Osteocyte (in vitro differentiated cells): ENCODE results near the gene MBIP. TPM values are rescaled to one million over a fixed set of nuclear protein-coding genes. Genes with fewer than 3 reads are reported as not detected.
"Not testable (repeated sequence)": the region's sequence is repeated elsewhere in the genome, so short reads cannot be mapped to it uniquely, and the experiment has no call there.

Source experiments
- DNase-seq: peaks from one replicate; pipeline ENCODE4 v3.0.0; 2021; ENCODE audit warnings: mixed read lengths; ENCODE audit not compliant: unreplicated experiment; ENCODE audit errors: extremely low spot score
- H3K27ac Mint-ChIP-seq: one replicate; pipeline ENCODE4 v1.8.0; 2021; ENCODE audit warnings: mild to moderate bottlenecking, mixed read lengths; ENCODE audit not compliant: unreplicated experiment
- H3K27me3 Mint-ChIP-seq: one replicate; pipeline ENCODE4 v1.8.0; 2021; ENCODE audit warnings: mixed read lengths; ENCODE audit not compliant: unreplicated experiment
- H3K36me3 Mint-ChIP-seq: one replicate; pipeline ENCODE4 v1.8.0; 2021; ENCODE audit warnings: mixed read lengths; ENCODE audit not compliant: unreplicated experiment
- H3K4me1 Mint-ChIP-seq: one replicate; pipeline ENCODE4 v1.8.0; 2021; ENCODE audit warnings: mixed read lengths; ENCODE audit not compliant: unreplicated experiment
- H3K4me3 Mint-ChIP-seq: one replicate; pipeline ENCODE4 v1.8.0; 2021; ENCODE audit warnings: mild to moderate bottlenecking, moderate library complexity, mixed read lengths; ENCODE audit not compliant: unreplicated experiment
- H3K9me3 Mint-ChIP-seq: one replicate; pipeline ENCODE4 v1.8.0; 2021; ENCODE audit warnings: mixed read lengths; ENCODE audit not compliant: unreplicated experiment
- total RNA-seq: library from RNA; stranded (reverse); gene quantifications from 2 replicates; pipeline ENCODE4 v1.2.1, GENCODE V29; 2021
- TF ChIP-seq, protein P1 (sequence below): fragments of 200-600 bp; sonication (generic); IDR thresholded peaks from 2 replicates; pipeline ENCODE4 v1.5.0; 2021; ENCODE audit warnings: antibody characterized with exemption, mild to moderate bottlenecking, moderate library complexity

Gene MBIP
- total RNA-seq, 1 donor from 2014 or later: 26.2 TPM

DNA sequence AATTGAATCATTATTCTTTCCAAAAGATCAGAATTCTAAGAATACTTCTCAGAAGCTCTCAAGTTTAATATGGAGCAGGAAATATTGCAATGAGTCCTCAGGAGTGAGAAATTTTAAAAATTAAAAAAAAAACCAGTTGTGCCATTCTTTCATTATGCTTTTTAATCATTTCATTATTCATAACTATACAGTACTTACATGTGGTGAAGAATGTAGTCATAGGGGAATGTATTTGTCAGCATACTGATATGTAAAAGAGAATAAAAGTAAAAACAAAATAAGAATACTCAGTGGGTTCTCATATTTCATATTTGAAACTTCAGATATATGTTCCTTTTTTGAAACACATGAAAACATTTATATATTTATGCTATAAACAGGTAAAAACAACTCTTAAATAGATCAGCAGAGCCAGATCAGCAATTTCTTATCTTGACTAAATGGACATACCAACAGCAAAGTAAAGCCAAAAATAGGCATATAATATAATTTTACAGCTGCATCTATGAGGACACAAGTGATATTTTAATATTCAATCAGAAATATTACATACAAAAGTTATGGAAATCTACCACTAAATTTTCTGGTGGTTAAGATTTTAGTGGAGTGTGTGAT lies 19.9 kb upstream of the MBIP start:
- TF ChIP-seq, protein P1, sequence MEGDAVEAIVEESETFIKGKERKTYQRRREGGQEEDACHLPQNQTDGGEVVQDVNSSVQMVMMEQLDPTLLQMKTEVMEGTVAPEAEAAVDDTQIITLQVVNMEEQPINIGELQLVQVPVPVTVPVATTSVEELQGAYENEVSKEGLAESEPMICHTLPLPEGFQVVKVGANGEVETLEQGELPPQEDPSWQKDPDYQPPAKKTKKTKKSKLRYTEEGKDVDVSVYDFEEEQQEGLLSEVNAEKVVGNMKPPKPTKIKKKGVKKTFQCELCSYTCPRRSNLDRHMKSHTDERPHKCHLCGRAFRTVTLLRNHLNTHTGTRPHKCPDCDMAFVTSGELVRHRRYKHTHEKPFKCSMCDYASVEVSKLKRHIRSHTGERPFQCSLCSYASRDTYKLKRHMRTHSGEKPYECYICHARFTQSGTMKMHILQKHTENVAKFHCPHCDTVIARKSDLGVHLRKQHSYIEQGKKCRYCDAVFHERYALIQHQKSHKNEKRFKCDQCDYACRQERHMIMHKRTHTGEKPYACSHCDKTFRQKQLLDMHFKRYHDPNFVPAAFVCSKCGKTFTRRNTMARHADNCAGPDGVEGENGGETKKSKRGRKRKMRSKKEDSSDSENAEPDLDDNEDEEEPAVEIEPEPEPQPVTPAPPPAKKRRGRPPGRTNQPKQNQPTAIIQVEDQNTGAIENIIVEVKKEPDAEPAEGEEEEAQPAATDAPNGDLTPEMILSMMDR: no peak
- H3K4me3 Mint-ChIP-seq: no peak overlapping the region
- no peaks in the 10 kb centered on the region for H3K9me3 Mint-ChIP-seq
- H3K4me1 Mint-ChIP-seq: no peaks in the 10 kb centered on the region
- no peak for DNase-seq
- no peak overlapping the region for H3K27ac Mint-ChIP-seq
- peaks cover 51% of the 10 kb centered on the region for H3K27me3 Mint-ChIP-seq
- H3K36me3 Mint-ChIP-seq: no peaks in the 10 kb centered on the region

DNA sequence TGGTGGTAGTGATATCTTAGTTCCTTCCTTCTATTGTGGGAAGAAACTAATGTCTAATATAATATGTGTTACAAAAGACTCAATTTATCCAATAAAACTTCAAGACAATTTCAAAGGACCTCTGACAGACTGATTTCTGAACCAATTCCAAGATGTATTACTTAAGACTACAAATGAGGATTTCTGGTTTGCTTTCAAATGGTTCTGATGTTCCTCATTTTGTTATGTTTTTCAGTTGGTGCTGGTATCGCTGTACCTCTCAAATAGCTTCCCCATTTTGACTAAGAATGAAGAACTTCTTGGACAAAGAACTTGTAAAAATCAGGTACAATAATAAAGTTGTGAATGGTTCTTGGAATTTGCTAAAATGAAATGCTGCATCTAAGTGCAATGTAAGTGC lies 19.4 kb upstream of the MBIP start:
- H3K27ac Mint-ChIP-seq: no peak overlapping the region
- TF ChIP-seq, protein P1: no peak
- no peaks in the 10 kb centered on the region for H3K4me1 Mint-ChIP-seq
- peaks cover 56% of the 10 kb centered on the region for H3K27me3 Mint-ChIP-seq
- no peaks in the 10 kb centered on the region for H3K36me3 Mint-ChIP-seq
- H3K9me3 Mint-ChIP-seq: no peaks in the 10 kb centered on the region
- no peak for DNase-seq
- no peak overlapping the region for H3K4me3 Mint-ChIP-seq

DNA sequence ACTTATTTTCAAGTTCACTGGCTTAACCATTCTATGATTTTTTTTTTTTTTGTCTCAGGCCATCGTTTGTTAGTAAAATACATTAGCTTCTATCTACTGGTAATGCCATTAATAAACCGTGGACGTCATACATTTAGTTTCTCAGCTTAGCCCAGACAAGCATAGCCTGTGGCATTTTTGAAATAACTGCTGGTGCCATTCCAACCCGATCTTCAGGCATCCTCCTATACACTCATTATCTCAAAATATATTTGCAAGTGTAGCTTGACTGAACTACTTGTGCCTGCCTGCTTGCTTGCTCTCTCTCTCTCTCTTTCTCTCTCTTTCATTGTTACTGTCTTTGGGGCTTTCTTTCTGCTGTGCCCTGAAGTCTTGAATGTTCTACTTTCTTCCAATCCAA lies 12.7 kb upstream of the MBIP start:
- Mint-ChIP-seq H3K27me3 (peaks cover 63% of the 10 kb centered on the region), H3K36me3 (no peaks in the 10 kb centered on the region), H3K4me3 (no peak overlapping the region), H3K9me3 (no peaks in the 10 kb centered on the region), H3K4me1 (no peaks in the 10 kb centered on the region), H3K27ac (no peak overlapping the region)
- TF ChIP-seq, protein P1: no peak
- no peak for DNase-seq

DNA sequence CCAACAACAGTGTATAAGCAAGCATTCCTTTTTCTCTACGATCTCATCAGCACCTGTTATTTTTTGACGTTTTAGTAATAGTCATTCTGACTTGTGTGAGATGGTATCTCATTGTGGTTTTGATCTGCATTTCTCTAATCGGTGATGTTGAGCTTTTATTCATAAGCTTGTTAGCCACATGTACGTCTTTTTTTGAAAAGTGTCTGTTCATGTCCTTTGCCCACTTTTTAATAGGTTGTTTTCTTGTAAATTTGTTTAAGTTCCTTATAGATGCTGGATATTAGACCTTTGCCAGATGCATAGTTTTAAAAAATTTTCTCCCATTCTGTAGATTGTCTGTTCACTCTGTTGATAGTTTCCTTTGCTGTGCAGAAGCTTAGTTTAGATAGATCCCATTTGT lies 7.1 kb upstream of the MBIP start:
- not testable (repeated sequence) for H3K36me3 Mint-ChIP-seq, H3K9me3 Mint-ChIP-seq, H3K4me3 Mint-ChIP-seq, H3K27ac Mint-ChIP-seq, DNase-seq, H3K4me1 Mint-ChIP-seq
- H3K27me3 Mint-ChIP-seq: peaks cover 75% of the 10 kb centered on the region

DNA sequence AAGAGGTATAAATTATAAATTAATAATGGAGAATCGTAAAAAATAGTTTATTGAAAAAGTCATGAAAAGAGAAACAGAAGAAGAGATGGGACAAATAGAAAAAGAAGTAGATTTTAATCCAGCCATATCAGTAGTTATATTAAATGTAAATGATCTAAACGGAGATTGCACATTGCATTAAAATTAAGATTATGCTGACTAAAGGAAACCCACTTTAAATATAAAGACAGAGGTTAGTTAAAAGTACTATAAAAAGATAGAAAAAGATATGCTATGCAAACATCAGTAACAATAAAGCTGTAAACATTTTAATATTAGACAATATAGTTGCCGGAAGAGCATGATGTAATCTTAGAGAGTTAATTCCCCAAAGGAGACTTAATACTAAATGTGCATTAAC lies 5.4 kb upstream of the MBIP start:
- no peaks in the 10 kb centered on the region for H3K9me3 Mint-ChIP-seq
- no peaks in the 10 kb centered on the region for H3K36me3 Mint-ChIP-seq
- peaks cover 2% of the 10 kb centered on the region for H3K4me1 Mint-ChIP-seq
- DNase-seq: no peak
- TF ChIP-seq, protein P1: no peak
- no peak overlapping the region for H3K27ac Mint-ChIP-seq
- peaks cover 69% of the 10 kb centered on the region for H3K27me3 Mint-ChIP-seq
- H3K4me3 Mint-ChIP-seq: no peak overlapping the region

DNA sequence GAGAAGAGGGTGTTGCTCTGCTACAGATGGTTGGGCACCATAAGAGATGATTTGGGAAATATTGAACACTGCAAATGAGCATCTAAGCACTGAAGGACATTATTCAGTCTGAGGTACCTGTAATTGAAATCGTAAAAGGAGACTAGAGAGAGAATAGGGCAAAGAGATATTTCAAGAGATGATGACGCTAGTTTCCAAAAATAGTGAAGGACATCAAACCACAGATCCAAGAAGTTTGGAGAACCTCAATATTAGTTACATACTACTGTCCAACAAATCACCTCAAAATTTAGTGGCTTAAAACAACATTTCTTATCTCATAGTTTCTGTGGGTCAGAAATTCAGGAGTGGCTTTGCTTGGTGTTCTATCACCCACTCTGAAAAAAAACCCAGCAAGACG lies 4.5 kb upstream of the MBIP start:
- Mint-ChIP-seq H3K4me3 (no peak overlapping the region), H3K27me3 (peaks cover 63% of the 10 kb centered on the region), H3K36me3 (no peaks in the 10 kb centered on the region), H3K27ac (no peak overlapping the region), H3K4me1 (peaks cover 5% of the 10 kb centered on the region), H3K9me3 (no peaks in the 10 kb centered on the region)
- TF ChIP-seq, protein P1: no peak
- DNase-seq: no peak
